Mucosa of rectum (tissue), 2 donors: ENCODE results near the gene MOB2.

Experiments used
- H3K27ac ChIP-seq, 2 donors: one replicate each; pipeline ENCODE4 v1.7.0; 2013; ENCODE audit warnings: inconsistent platforms in 2 of 2, low read depth in 2 of 2, low read length in 2 of 2
- H3K27me3 ChIP-seq, 2 donors: one replicate each; pipeline ENCODE4 v1.7.0; 2013; ENCODE audit warnings: low read length in 2 of 2; ENCODE audit not compliant: control insufficient read depth in 2 of 2, insufficient read depth in 2 of 2
- H3K36me3 ChIP-seq, 2 donors: one replicate each; pipeline ENCODE4 v1.7.0; 2013; ENCODE audit warnings: low read length in 2 of 2; ENCODE audit not compliant: control insufficient read depth in 2 of 2, insufficient read depth in 2 of 2
- H3K4me1 ChIP-seq, 2 donors: one replicate each; pipeline ENCODE4 v1.7.0; 2013; ENCODE audit warnings: low read length in 2 of 2, mild to moderate bottlenecking in 1 of 2; ENCODE audit not compliant: control insufficient read depth in 2 of 2, insufficient read depth in 2 of 2
- H3K4me3 ChIP-seq, 2 donors: one replicate each; pipeline ENCODE4 v1.7.0; 2013; ENCODE audit warnings: low read length in 2 of 2
- H3K9ac ChIP-seq, 2 donors: one replicate each; pipeline ENCODE4 v1.7.0; 2013; ENCODE audit warnings: low read length in 2 of 2, low read depth in 1 of 2, mild to moderate bottlenecking in 1 of 2
- H3K9me3 ChIP-seq, 2 donors: one replicate each; pipeline ENCODE4 v1.7.0; 2013; ENCODE audit warnings: low read length in 2 of 2; ENCODE audit not compliant: control insufficient read depth in 2 of 2
- donor health status: healthy.
- donor health status: Normal muscosa, but diverticular disease.

The MOB2 gene, protein sequence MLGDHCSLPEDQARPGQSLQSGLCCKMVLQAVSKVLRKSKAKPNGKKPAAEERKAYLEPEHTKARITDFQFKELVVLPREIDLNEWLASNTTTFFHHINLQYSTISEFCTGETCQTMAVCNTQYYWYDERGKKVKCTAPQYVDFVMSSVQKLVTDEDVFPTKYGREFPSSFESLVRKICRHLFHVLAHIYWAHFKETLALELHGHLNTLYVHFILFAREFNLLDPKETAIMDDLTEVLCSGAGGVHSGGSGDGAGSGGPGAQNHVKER

DNA sequence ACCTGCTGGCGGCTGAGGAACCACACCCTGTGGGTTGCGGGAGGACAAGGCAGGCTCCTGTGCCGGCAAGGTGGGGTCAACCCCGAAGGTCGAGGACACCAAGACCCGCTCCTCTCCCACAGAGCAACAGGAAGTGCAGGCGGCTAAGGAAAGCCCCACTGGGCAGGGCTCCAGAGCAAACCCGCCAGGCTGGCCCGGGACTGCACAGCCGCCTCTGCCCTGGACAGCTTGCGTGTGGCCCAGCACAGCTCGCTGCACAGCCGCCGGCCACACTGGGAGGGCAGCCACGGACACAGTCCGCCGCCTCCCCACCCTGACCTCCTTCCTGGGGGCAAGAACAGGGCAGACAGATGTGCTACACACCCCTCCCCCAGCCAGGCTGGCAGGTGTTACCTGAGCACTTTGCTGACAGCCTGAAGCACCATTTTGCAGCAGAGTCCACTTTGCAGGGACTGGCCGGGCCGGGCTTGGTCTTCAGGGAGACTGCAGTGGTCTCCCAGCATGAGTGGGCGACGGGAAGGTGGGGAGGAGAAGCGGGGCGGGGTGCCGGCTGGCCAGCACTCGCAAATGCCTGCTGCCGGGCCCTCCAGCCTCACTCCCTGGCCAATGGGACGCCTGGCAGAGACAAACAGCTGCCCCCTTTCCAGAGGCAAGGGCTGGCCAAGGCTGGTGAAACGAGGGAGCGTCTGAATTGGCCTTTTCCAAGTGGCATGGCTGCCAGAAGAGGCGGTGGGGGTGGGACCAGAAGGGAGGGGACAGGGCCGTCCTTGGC is at the start of gene MOB2:
MOB2 (minus strand) TSS at position 726 of the 772 bp plus-strand sequence; CDS start at position 503, 223 bp downstream.
- peak within 1 kb of the TSS; percentile 41 to 63 for H3K9ac ChIP-seq
- peak within 1 kb of the TSS; percentile 67 to 68 for H3K27ac ChIP-seq
- no peaks in the 10 kb centered on the region for H3K36me3 ChIP-seq
- H3K4me3 ChIP-seq: peak within 1 kb of the TSS; percentile 31 to 61
- H3K27me3 ChIP-seq: no peaks in the 10 kb centered on the region
- peaks cover 28 to 32% of the 10 kb centered on the region in 2 donors for H3K4me1 ChIP-seq
- H3K9me3 ChIP-seq: no peaks in the 10 kb centered on the region

- H3K9me3 ChIP-seq: no peaks in the 10 kb centered on the region
- H3K36me3 ChIP-seq: peaks cover 3 to 17% of the 10 kb centered on the region in 2 donors
- H3K27me3 ChIP-seq: no peaks in the 10 kb centered on the region
- no peak overlapping the region for H3K4me3 ChIP-seq
- H3K4me1 ChIP-seq: peaks cover 3 to 7% of the 10 kb centered on the region in 2 donors
- no peak overlapping the region for H3K9ac ChIP-seq
- H3K27ac ChIP-seq: no peak overlapping the region
Observed at GRCh38 chr11:1534682-1535081, 48.1 kb upstream of the MOB2 start.

GRCh38 chr11:1534171-1534570 is 47.6 kb upstream of the MOB2 start:
- Histone ChIP-seq H3K9ac (no peak overlapping the region), H3K27ac (no peak overlapping the region)

GRCh38 chr11:1533342-1533725 is 46.8 kb upstream of the MOB2 start:
- Histone ChIP-seq H3K27ac (no peak overlapping the region), H3K4me3 (no peak overlapping the region), H3K4me1 (peaks cover 3 to 7% of the 10 kb centered on the region in 2 donors), H3K27me3 (no peaks in the 10 kb centered on the region), H3K9ac (no peak overlapping the region), H3K9me3 (no peaks in the 10 kb centered on the region), H3K36me3 (peaks cover 3 to 17% of the 10 kb centered on the region in 2 donors)

More at GRCh38 chr11:1534171-1534570, 47.6 kb upstream of the MOB2 start:
- H3K4me1 ChIP-seq: peaks cover 3 to 7% of the 10 kb centered on the region in 2 donors
- H3K9me3 ChIP-seq: no peaks in the 10 kb centered on the region
- peaks cover 3 to 17% of the 10 kb centered on the region in 2 donors for H3K36me3 ChIP-seq
- H3K27me3 ChIP-seq: no peaks in the 10 kb centered on the region
- H3K4me3 ChIP-seq: no peak overlapping the region

DNA sequence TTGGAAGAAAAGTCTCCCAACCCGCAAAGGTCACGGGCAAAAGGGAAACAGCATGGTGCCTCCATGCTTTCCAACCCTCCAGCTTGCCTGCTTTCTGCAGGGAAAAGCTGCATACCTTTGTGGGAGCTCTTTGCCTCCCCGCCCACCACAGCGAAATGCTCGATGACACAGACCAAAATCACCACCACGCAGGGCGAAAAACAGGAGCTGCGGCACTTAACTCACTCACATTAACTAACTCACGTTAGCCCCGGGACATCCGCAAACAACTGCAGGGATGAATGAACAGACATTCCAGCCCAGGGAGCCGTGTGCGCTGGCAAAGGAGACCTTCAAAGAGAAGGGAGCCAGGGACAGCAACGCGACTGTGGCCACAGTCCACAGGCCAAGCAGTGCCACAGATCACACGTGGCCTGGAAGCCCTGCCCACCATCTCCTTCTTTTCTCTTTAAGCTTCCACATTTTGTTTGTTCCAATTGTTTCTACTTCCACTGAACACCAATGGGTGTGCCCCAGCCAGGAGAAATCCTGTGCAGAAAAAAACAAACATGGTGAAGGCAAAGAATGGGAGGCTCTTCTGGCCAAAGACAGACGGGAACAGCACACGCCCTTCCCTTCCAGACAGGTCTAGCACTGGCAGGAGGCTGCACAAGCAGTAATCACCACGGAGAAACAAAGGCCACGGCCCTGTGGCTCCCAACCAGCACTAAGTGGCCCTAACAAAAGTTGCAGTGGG is 46.2 kb upstream of the MOB2 start:
- Histone ChIP-seq H3K9ac (no peak overlapping the region), H3K9me3 (no peaks in the 10 kb centered on the region), H3K4me3 (no peak overlapping the region), H3K27me3 (no peaks in the 10 kb centered on the region), H3K36me3 (peaks cover 3 to 17% of the 10 kb centered on the region in 2 donors), H3K4me1 (peaks cover 3 to 7% of the 10 kb centered on the region in 2 donors), H3K27ac (no peak overlapping the region)

- Histone ChIP-seq H3K27me3 (no peaks in the 10 kb centered on the region), H3K4me3 (no peak overlapping the region), H3K4me1 (peaks cover 3 to 7% of the 10 kb centered on the region in 2 donors), H3K27ac (no peak overlapping the region), H3K9ac (no peak overlapping the region), H3K9me3 (no peaks in the 10 kb centered on the region), H3K36me3 (peaks cover 3 to 17% of the 10 kb centered on the region in 2 donors)
Observed at GRCh38 chr11:1532014-1532586, 45.5 kb upstream of the MOB2 start.

- no peak overlapping the region for H3K27ac ChIP-seq
- H3K9me3 ChIP-seq: no peaks in the 10 kb centered on the region
- H3K4me1 ChIP-seq: peaks cover 3 to 7% of the 10 kb centered on the region in 2 donors
- no peak overlapping the region for H3K4me3 ChIP-seq
- H3K9ac ChIP-seq: no peak overlapping the region
- H3K36me3 ChIP-seq: peaks cover 3 to 17% of the 10 kb centered on the region in 2 donors
- H3K27me3 ChIP-seq: no peaks in the 10 kb centered on the region
Observed at GRCh38 chr11:1531449-1532013, 45.0 kb upstream of the MOB2 start.

DNA sequence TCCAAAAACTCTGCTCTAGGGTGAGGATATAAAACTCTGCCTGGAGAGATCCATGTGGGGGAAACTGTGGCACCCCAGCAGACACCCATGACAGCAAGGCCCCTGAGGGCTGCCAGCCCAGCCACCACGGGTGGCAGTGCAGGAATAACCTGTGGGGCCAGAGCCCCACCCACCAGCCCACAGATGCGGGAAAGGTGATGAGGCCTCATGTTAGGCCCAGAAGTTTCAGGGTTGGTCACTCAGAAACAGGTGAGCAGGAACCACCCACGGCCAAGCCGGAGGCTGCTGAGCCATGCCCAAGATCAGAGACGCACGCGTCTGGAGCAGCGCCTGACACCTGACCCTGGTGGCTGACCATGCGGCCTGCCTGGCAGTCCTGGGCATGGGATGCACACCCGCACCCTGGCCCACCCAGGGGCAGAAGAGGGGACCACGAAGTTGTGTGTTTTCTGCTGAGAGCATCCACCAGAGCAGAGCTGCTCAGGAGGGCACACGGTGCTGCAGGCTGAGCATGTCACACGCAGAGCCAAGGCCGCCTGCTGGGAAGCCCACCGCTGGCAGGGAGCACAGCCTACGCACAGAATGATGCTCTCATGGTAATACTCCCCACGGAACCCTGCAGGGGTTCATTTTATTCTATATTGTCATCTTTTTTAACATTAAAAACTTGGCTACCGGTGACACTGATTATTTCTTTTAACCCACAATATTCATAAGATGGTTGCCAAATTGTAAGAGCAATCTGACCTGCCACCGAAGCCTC is 44.3 kb upstream of the MOB2 start:
- Histone ChIP-seq H3K4me1 (peaks cover 3 to 7% of the 10 kb centered on the region in 2 donors), H3K36me3 (peaks cover 0 to 14% of the 10 kb centered on the region in 2 donors), H3K27me3 (no peaks in the 10 kb centered on the region), H3K9ac (no peak overlapping the region), H3K4me3 (no peak overlapping the region), H3K9me3 (no peaks in the 10 kb centered on the region), H3K27ac (no peak overlapping the region)

DNA sequence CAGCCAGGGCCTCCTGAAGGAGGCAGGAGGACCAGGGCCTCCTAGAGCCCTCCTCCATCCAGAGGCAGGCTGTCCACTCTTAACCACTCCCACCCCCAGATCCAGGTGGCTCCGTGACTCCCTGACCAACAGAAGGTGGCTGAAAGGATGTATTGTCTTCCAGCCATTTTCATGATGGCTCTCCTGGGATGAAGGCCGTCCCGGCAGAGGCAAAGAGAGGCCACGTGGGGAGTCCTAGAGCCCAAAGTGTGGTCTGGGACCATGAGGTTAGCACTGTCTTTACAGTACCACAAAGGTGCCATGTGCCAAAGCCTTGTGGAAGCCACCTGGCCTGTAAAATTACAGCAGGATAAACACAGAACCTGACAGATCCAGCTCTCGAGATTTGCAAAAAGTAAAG is 43.2 kb upstream of the MOB2 start:
- peaks cover 3 to 7% of the 10 kb centered on the region in 2 donors for H3K4me1 ChIP-seq
- H3K27me3 ChIP-seq: no peaks in the 10 kb centered on the region
- H3K4me3 ChIP-seq: no peak overlapping the region
- H3K9ac ChIP-seq: no peak overlapping the region
- H3K27ac ChIP-seq: no peak overlapping the region
- no peaks in the 10 kb centered on the region for H3K9me3 ChIP-seq
- peaks cover 0 to 8% of the 10 kb centered on the region in 2 donors for H3K36me3 ChIP-seq
